ENCODE data around the gene OOSP3.
"Not testable (repeated sequence)": the region's sequence is repeated elsewhere in the genome, so short reads cannot be mapped to it uniquely, and the experiment has no call there.

Gene OOSP3

DNA sequence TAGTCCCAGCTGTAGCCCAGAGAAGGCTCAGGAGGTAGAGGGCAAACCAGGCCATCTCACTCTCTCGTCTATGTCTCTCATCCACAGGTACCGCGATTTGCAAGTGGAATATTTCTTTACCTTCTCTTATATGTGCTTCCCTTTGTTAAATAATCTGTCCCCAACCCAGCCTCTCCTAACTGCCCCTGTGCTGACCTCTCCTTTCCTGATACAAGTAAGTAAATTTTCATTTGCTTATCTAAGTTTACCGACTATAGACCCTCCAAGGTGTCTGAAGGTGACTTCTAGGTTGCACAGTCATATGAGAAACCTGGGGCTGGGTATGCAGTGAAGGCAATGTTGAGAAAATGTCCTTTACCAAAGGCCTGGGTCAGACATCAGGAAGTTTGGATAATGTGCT lies 33.2 kb upstream of the OOSP3 start, which contains the start of gene CBLIF:
CBLIF (minus strand) TSS at position 101 of the 400 bp plus-strand sequence; CDS start at position 55, 46 bp downstream.
- ChIA-PET CTCF (no interaction called here), POLR2A (no interaction called here)
- Histone ChIP-seq H3K4me1 (ENCODE audit: control insufficient read depth, insufficient read depth, low read length) (no peaks in the 10 kb centered on the region), H3K9me3 (ENCODE audit: control insufficient read depth, insufficient read depth, low read depth, low read length) (no peaks in the 10 kb centered on the region), H3K36me3 (ENCODE audit: control insufficient read depth in 2 of 2, insufficient read depth in 1 of 2, low read length in 2 of 2) (no peaks in the 10 kb centered on the region), H3K4me3 (ENCODE audit: low read depth, low read length) (no peak within 1 kb of the TSS), H3K27ac (ENCODE audit: extremely low read depth, low read depth, low read length) (no peak within 1 kb of the TSS)
- TF ChIP-seq ZNF416 (tag by site-specific recombination; IDR thresholded peaks at IDR 0.05): no peak
- TF ChIP-seq ZNF311 (tag by site-specific recombination; IDR thresholded peaks at IDR 0.05; ENCODE audit: borderline replicate concordance): no peak

DNA sequence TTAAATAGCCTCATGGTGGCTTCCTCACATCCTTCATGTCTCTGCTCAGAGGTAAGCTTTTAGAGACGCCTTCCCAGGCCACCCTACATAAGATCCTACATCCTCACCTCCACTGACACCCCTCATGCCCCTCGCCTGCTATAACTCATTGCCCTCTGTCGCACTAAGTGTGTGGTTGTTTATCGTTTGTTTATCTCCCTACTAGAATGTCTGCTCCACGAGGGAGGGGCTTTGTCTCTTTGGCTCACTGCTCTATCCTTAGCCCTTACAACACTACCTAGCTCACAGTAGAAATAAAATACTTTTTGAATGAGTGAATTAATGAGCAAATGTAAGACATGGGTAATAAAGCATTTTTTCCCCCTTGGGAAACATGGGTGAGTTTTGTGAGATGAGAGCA lies 32.0 kb upstream of the OOSP3 start:
- H3K4me1 ChIP-seq (ENCODE audit: control insufficient read depth, insufficient read depth, low read length): no peaks in the 10 kb centered on the region
- H3K27ac ChIP-seq (ENCODE audit: extremely low read depth, low read depth, low read length): no peak overlapping the region
- no peak for TF ChIP-seq ZNF24 (tag by site-specific recombination; IDR thresholded peaks at IDR 0.05)
- TF ChIP-seq SP3 (tag by site-specific recombination; IDR thresholded peaks at IDR 0.05): no peak
- TF ChIP-seq, protein P1, sequence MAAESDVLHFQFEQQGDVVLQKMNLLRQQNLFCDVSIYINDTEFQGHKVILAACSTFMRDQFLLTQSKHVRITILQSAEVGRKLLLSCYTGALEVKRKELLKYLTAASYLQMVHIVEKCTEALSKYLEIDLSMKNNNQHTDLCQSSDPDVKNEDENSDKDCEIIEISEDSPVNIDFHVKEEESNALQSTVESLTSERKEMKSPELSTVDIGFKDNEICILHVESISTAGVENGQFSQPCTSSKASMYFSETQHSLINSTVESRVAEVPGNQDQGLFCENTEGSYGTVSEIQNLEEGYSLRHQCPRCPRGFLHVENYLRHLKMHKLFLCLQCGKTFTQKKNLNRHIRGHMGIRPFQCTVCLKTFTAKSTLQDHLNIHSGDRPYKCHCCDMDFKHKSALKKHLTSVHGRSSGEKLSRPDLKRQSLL (tag by site-specific recombination; IDR thresholded peaks at IDR 0.05): no peak
- TF ChIP-seq ZNF76 (tag by site-specific recombination; IDR thresholded peaks at IDR 0.05; ENCODE audit: borderline replicate concordance, low read depth): no peak
- TF ChIP-seq ZNF211 (tag by site-specific recombination; IDR thresholded peaks at IDR 0.05; ENCODE audit: low read depth): no peak
- TF ChIP-seq, protein P2, sequence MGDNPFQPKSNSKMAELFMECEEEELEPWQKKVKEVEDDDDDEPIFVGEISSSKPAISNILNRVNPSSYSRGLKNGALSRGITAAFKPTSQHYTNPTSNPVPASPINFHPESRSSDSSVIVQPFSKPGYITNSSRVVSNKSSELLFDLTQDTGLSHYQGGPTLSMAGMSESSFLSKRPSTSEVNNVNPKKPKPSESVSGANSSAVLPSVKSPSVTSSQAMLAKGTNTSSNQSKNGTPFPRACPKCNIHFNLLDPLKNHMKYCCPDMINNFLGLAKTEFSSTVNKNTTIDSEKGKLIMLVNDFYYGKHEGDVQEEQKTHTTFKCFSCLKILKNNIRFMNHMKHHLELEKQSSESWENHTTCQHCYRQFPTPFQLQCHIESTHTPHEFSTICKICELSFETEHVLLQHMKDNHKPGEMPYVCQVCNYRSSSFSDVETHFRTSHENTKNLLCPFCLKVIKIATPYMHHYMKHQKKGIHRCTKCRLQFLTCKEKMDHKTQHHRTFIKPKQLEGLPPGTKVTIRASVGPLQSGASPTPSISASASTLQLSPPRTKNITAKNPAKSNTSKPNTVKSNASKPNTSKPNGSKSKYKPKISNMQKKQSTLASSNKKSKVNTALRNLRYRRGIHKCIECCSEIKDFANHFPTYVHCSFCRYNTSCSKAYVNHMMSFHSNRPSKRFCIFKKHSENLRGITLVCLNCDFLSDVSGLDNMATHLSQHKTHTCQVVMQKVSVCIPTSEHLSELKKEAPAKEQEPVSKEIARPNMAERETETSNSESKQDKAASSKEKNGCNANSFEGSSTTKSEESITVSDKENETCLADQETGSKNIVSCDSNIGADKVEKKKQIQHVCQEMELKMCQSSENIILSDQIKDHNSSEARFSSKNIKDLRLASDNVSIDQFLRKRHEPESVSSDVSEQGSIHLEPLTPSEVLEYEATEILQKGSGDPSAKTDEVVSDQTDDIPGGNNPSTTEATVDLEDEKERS (tag by site-specific recombination; IDR thresholded peaks at IDR 0.05): no peak
- no peak for TF ChIP-seq MYNN (tag by site-specific recombination; IDR thresholded peaks at IDR 0.05; ENCODE audit: borderline replicate concordance)
- no peak overlapping the region for H3K4me3 ChIP-seq (ENCODE audit: low read depth, low read length)
- ChIA-PET CTCF (interaction anchor here (0.6 kb wide), 1 partner anchor 9 kb away, joined by 3 read pairs; no protein-coding TSS in a partner anchor), POLR2A (interaction anchor here (0.6 kb wide), 1 partner anchor 91 kb away, joined by 9 read pairs; no protein-coding TSS in a partner anchor)
- H3K9me3 ChIP-seq (ENCODE audit: control insufficient read depth, insufficient read depth, low read depth, low read length): no peaks in the 10 kb centered on the region
- H3K36me3 ChIP-seq (ENCODE audit: control insufficient read depth in 2 of 2, insufficient read depth in 1 of 2, low read length in 2 of 2): no peaks in the 10 kb centered on the region

DNA sequence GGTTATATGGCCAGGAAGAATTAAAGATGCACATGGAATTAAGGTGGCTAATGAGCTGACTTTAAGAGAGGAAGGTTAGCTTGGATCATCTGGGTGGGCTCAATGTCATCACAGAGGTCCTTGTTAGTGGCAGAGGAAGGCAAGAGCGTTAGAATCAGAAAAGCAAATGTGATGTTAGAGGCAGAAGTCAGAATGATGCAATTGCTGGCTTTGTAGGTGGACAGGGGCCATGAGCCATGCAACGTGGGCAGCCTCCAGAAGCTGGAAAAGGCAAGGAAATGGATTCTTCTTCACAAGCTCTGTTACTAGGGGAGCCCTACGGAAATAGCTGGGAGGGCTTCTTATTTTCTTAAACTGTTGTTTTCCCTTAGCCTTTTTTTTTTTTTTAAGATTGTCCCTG lies 31.0 kb upstream of the OOSP3 start:
- no peaks in the 10 kb centered on the region for H3K36me3 ChIP-seq (ENCODE audit: control insufficient read depth in 2 of 2, insufficient read depth in 1 of 2, low read length in 2 of 2)
- H3K27ac ChIP-seq (ENCODE audit: extremely low read depth, low read depth, low read length): no peak overlapping the region
- POLR2A ChIA-PET: no interaction called here
- no peaks in the 10 kb centered on the region for H3K9me3 ChIP-seq (ENCODE audit: control insufficient read depth, insufficient read depth, low read depth, low read length)
- CTCF ChIA-PET: no interaction called here
- H3K4me3 ChIP-seq (ENCODE audit: low read depth, low read length): no peak overlapping the region
- H3K4me1 ChIP-seq (ENCODE audit: control insufficient read depth, insufficient read depth, low read length): no peaks in the 10 kb centered on the region
- TF ChIP-seq ZBTB1 (tag by site-specific recombination; IDR thresholded peaks at IDR 0.05) (no peak), ZFHX2 (tag by site-specific recombination; conservative IDR thresholded peaks at IDR 0.05) (0 out of 2 replicates have a peak, but pooled peaks have one; percentile 33), EGR2 (tag by site-specific recombination; IDR thresholded peaks at IDR 0.05; ENCODE audit: low read depth) (0 out of 2 replicates have a peak, but pooled peaks have one; percentile 11), ZNF214 (tag by site-specific recombination; IDR thresholded peaks at IDR 0.05; ENCODE audit: borderline replicate concordance) (no peak), ZNF473 (tag by site-specific recombination; IDR thresholded peaks at IDR 0.05) (no peak), ZNF223 (tag by site-specific recombination; IDR thresholded peaks at IDR 0.05) (no peak), SP7 (tag by site-specific recombination; IDR thresholded peaks at IDR 0.05) (no peak), ZNF548 (tag by site-specific recombination; IDR thresholded peaks at IDR 0.05) (no peak), ZFP37 (tag by site-specific recombination; IDR thresholded peaks at IDR 0.05) (no peak), ZEB2 (tag by site-specific recombination; IDR thresholded peaks at IDR 0.05) (no peak), RBAK (tag by site-specific recombination; IDR thresholded peaks at IDR 0.05) (no peak)

DNA sequence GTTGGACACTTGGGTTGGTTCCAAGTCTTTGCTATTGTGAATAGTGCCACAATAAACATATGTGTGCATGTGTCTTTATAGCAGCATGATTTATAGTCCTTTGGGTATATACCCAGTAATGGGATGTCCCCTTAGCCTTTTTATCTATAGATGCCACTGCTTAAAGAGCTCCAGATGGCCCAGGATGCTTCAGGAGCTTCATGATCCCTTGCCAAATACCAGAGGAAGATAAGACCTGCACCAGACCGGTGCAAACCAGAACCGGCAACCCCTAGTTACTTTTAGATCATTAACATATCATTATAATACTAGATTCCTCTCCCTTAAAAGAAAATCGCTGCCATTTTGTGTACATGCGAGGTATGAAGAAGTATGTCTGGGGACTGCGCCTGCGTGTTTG lies 30.1 kb upstream of the OOSP3 start:
- POLR2A ChIA-PET; CTCF ChIA-PET; H3K36me3 ChIP-seq (ENCODE audit: control insufficient read depth in 2 of 2, insufficient read depth in 1 of 2, low read length in 2 of 2); H3K4me1 ChIP-seq (ENCODE audit: control insufficient read depth, insufficient read depth, low read length); H3K9me3 ChIP-seq (ENCODE audit: control insufficient read depth, insufficient read depth, low read depth, low read length); H3K4me3 ChIP-seq (ENCODE audit: low read depth, low read length); H3K27ac ChIP-seq (ENCODE audit: extremely low read depth, low read depth, low read length): not testable (repeated sequence)

All from HEK293 (cell line).